GM12892 (cell line): ENCODE measurements around the gene ANO2.
"Not testable (repeated sequence)": the region's sequence is repeated elsewhere in the genome, so short reads cannot be mapped to it uniquely, and the experiment has no call there.

Source experiments
- DNase-seq: peaks from one replicate; pipeline ENCODE4 v3.0.0; 2011; ENCODE audit not compliant: insufficient read length
- FAIRE-seq: peaks from 2 replicates; lab custom pipeline; 2011; peaks lifted over from hg19 to GRCh38; lab: Jason Lieb, UNC
- POLR2A ChIP-seq: IDR thresholded peaks from 2 replicates; pipeline ENCODE4 v1.6.1; 2011; ENCODE audit warnings: low read depth, low read length, control low read depth
- POLR2AphosphoS5 ChIP-seq: IDR thresholded peaks from 2 replicates; pipeline ENCODE4 v1.6.1; 2011; ENCODE audit warnings: low read depth, low read length, control low read depth
- TAF1 ChIP-seq: IDR thresholded peaks from 2 replicates; pipeline ENCODE4 v1.6.1; 2011; ENCODE audit warnings: low read depth, mild to moderate bottlenecking, control low read depth, low read length, borderline replicate concordance

Gene ANO2

DNA sequence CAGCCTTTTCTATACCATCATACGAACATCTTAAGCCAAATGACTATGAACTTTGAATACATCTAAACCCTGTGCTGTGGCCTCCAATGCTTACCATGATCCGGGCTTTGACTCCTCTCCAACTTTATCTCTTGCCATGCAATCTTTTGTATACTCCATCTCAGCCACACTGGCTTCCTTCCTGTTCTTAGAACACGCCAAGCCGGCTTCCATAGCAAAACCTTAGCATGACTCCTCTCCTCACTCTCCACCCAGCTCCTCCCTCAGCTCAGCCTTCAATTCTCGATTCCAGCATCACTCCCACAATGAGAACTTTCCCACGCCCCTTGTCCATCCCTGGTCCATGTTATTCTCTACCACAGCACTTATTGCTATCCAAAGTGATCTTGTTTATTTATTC is 284.8 kb downstream of the ANO2 start:
- no peak for FAIRE-seq
- TF ChIP-seq POLR2A (no peak), POLR2AphosphoS5 (no peak), TAF1 (no peak)

DNA sequence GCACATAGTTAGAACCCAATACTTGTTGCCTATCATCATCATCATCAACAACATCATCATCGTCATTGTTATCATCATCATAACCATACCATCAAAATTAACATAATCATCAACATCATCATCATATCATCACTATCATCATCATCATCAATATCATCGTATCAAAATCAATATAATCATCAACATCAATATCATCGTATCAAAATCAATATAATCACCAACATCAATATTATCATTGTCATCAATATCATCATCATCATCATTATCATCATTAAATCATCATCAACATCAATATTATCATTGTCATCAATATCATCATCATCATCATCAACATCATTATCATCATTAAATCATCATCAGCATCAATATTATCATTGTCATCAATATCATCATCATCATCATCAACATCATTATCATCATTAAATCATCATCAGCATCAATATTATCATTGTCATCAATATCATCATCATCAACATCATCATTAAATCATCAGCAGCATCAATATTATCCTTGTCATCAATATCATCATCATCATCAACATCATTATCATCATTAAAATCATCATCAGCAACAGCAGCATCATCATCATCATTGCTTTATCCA is 286.6 kb downstream of the ANO2 start:
- DNase-seq, FAIRE-seq: not testable (repeated sequence)

More for the DNA sequence above, 284.8 kb downstream of the ANO2 start:
- DNase-seq = no peak

DNA sequence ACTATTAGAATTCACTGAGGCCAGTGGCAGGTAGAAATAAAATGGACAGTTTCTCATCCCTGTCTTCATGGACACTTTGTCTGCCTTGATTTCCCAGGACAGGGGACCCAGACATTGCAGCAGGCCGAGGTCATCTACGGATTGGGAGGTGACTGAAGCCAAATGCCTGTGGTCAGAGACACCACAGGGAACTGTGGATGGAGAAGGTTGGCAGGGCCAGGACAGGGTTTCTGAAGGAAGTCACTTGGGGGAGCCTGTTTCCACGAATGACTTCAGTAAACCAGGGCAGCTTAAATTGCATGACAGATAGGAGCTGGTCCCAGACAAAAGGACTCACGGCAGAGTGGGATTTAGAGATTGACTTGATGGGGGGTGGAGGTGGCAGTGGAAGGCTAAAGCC is 288.2 kb downstream of the ANO2 start:
- TF ChIP-seq POLR2AphosphoS5 (no peak), POLR2A (no peak), TAF1 (no peak)
- DNase-seq (no peak), FAIRE-seq (no peak)

DNA sequence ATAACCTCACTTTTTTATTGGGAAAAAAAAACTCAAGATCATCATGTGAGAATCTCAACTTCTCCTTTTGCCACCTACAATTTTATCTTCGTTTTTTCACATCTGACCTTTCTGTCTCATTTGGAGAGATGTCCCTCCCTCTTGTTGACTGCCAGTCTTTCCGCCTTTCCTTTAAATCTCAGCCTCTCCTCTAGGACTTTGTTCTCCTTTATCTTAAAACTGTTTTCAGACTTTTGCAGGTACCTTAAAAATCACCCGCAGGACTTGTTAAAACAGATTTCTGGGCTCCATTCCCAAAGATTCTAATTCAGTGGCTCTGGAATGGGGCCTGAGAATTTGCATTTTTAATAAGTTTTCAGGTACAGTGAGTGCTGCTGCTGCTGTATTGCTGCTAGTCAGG is 289.9 kb downstream of the ANO2 start:
- no peak for TF ChIP-seq TAF1
- TF ChIP-seq POLR2A = no peak
- TF ChIP-seq POLR2AphosphoS5 = no peak

DNA sequence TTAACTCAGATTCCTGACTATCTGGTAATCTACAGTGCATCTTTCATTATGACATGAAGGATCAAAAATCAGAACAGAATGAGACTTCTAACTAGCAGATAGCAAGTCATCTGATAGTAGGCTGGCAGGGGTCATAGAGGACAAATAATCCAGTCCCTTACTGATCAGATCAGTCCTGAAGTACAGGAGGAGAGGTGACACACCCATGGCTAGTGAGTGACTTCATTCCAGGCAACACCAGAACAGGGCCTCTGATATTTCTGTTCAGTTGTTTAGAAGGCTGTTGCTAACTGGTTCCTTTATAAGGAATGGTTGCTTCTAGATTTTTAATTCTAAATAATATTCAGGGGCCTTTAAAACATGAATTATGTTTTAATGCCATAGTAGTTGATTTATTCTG is 291.0 kb downstream of the ANO2 start:
- no peak for FAIRE-seq
- no peak for DNase-seq
- TF ChIP-seq POLR2A (no peak), TAF1 (no peak), POLR2AphosphoS5 (no peak)

More for the DNA sequence above, 289.9 kb downstream of the ANO2 start:
- FAIRE-seq (no peak), DNase-seq (no peak)

DNA sequence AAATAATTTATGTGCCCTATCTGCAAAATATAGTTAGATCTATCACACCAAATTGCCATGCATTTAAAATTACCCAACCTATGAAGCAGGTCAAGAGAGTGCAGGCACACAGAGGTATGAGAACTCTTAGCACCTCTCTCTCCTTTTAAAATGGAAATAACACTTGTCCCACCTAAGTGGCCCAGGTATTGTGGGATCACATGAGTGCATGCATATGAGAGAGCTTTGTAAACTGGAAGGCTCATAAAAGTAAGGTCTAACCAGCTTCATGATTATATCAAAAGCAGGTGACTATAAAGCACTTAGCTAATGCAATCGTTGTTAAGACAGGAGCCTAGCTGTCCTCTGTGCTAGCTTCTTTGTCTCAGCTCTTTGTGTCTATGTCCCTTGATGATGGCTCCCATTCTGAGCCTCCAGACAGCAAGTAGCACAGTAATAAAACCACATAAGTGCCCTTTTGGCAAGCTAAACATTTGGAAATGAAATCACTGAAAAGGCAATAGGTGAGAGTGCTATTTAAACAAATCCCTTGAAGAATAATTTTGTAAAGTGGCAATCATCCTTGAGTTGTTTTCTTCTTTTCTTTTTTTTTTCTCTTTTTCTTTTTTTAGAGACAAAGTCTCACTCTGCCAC is 294.1 kb downstream of the ANO2 start:
- DNase-seq (no peak), FAIRE-seq (no peak)
- TF ChIP-seq TAF1 (no peak), POLR2A (no peak), POLR2AphosphoS5 (no peak)

DNA sequence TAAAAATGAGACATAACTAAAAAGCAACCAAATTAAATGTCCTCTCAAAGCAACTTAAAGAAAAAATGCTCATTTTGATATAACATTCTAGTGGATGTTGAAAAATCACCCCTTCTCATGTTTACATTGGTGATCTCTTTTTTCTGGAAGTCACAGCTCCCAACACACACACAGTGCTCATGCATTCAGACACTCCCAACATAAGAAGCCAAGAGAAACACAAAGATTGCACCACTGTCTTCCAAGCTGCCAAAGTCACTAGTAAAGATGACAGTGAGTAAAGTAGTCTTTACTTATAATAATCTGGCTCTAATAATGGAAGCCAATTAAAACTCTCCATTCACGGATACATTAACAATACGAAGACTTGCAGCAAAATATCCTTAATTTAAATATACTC is 294.8 kb downstream of the ANO2 start:
- no peak for TF ChIP-seq POLR2AphosphoS5
- DNase-seq (no peak), FAIRE-seq (no peak)

DNA sequence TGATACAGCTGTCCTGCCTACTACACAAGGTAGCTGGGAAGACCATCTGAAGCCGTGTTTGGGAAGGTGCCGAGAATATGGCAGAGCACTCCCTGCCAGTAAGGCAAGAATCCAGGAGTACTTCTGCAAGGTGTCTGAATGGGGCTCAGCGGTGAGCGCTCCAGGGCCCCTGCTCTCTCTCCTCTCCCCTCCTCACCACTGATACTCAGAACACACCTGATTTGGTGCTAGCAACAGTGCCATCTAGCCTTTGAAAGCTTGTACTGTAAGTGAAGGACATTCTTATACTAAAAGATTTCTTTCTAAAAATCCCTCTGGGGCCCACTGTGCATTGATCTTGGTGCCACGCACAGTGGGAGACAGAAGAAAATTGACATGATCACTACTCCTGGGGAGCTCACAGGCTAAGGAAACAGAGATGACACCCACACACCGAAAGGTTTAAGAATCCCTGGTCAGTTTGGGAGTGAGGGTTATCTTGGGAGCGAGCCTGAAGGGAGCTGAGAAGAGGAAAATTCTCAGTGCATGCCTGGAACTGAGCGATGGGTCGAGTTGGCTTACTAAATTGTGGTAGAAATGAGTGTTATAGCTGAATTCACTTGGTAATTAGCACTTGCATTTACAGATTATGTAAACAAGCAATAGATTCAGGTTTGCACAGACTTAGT is 296.2 kb downstream of the ANO2 start:
- no peak for FAIRE-seq
- TF ChIP-seq TAF1 (no peak), POLR2A (no peak), POLR2AphosphoS5 (no peak)
- no peak for DNase-seq

DNA sequence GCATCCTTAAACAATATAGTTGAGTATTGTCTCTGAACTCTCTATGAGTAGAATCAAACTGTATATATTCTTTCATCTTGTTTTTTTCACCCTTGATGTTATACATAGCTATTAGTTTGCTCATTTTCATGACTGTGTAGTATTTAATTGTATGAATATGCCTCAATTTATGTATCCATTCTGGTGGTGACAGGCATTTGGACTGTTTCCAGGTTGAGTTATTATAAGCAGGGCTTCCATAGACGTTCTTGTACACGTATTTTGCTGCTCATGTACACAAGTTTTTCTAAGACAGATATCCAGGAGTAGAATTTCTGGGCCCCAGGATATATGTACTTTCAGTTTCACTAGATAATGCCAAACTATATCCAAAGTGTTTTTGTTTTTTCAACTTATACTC is 301.8 kb downstream of the ANO2 start:
- DNase-seq = no peak
- no peak for TF ChIP-seq POLR2A
- FAIRE-seq = no peak

DNA sequence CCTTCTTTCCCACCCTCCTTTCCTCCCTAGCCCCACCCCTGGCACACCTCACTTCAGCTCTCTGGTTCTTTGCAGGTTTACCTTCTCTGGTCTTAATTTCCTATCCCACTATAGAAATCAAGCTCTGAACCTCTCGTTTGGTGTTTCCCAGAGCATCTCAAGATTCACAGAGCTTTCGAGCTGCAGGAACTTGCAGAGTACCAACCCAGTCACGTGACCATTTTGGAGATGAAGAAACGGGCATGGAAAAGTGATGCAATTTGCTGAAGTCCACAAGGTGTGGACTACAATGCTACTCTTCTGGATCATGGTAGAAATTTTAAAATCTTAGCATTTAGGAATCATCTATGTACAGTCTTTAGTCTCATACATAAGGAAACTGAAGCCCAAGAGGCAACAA is 307.4 kb downstream of the ANO2 start:
- no peak for TF ChIP-seq POLR2A
- no peak for TF ChIP-seq TAF1
- TF ChIP-seq POLR2AphosphoS5 = no peak
- FAIRE-seq = no peak

DNA sequence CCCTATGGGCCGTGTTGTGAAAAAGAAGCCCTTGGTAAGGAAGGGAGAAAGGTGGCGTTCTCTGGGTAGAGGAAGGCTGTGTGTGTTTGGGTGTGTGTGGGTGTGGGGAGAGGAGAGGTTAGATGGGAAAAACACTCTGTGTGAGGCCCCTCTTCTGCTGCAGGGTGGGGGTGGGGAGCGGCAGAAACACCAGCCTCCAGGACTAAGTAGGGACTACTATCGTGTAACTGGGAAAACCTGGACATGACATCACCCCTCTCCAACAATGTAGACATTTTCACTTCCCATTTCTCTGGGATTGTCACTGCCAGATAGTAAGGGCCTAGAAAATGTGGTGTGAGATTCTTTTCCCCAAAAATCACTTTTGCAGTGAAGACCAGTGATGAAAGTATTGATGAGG is 308.2 kb downstream of the ANO2 start:
- TF ChIP-seq TAF1 (no peak), POLR2A (no peak), POLR2AphosphoS5 (no peak)
- DNase-seq (no peak), FAIRE-seq (no peak)

More for the DNA sequence above, 307.4 kb downstream of the ANO2 start:
- no peak for DNase-seq

DNA sequence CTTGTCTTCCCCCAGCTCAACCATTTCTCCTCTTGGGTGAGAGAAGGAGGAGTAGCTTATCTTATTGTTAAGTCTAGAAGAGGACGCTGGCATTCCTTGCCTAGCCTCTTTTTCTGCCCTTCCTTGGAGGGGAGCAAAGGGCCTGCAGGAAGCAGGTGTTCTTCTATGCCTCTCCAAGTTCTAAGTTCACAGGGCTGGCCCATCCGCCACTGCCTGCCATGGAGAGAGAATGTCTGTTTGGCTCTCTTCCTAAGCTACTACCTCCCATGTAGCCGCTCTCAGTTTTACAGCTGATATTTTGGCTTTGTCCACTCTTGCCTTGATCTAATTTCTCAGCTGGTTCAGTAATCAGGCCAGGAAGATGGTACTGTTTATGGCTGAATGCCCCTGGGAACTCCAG is 312.0 kb downstream of the ANO2 start:
- FAIRE-seq = no peak
- no peak for DNase-seq
- TF ChIP-seq TAF1 = no peak
- TF ChIP-seq POLR2AphosphoS5 = no peak
- TF ChIP-seq POLR2A = no peak
